Right ventricle myocardium superior (tissue), 1 donor: ENCODE results near the gene FFAR1. TPM values are rescaled to one million over a fixed set of nuclear protein-coding genes. Genes with fewer than 3 reads are reported as not detected.
A peak's percentile ranks its signal among the peaks of the same experiment; 100 is the strongest.

Experiments used
- ATAC-seq: fragments of 200-7000 bp; cut with Tn5 transposase; one replicate; pipeline ENCODE4 v1.9.1; 2020; ENCODE audit warnings: mild to moderate bottlenecking; ENCODE audit not compliant: poor library complexity
- DNase-seq: peaks from one replicate; pipeline ENCODE4 v3.0.0-alpha.2; 2020
- intact Hi-C: fragments of 100-400 bp; cut with DNase I; formaldehyde crosslinking; loops from one replicate; pipeline ENCODE4 v1.11.2; 2022
- long read RNA-seq: library from polyadenylated mRNA; unstranded; transcript quantifications from one replicate; pipeline ENCODE4 v2.0.0, GENCODE V29; 2021
- total RNA-seq: library from RNA; stranded (reverse); fragmentation: NEBNext Ultra II Directional; extraction: Animal tissue kit (Norgen Biotek cat#: 25700); gene quantifications from one replicate; pipeline ENCODE4 v1.2.1, GENCODE V29; 2021
- donor health status: DM: no; HTN: yes; CAD: no; lungs with severe emphysema.

FFAR1 gene, protein sequence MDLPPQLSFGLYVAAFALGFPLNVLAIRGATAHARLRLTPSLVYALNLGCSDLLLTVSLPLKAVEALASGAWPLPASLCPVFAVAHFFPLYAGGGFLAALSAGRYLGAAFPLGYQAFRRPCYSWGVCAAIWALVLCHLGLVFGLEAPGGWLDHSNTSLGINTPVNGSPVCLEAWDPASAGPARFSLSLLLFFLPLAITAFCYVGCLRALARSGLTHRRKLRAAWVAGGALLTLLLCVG (N-terminal part only)
- total RNA-seq = not detected
- long read RNA-seq = 0 reads

DNA sequence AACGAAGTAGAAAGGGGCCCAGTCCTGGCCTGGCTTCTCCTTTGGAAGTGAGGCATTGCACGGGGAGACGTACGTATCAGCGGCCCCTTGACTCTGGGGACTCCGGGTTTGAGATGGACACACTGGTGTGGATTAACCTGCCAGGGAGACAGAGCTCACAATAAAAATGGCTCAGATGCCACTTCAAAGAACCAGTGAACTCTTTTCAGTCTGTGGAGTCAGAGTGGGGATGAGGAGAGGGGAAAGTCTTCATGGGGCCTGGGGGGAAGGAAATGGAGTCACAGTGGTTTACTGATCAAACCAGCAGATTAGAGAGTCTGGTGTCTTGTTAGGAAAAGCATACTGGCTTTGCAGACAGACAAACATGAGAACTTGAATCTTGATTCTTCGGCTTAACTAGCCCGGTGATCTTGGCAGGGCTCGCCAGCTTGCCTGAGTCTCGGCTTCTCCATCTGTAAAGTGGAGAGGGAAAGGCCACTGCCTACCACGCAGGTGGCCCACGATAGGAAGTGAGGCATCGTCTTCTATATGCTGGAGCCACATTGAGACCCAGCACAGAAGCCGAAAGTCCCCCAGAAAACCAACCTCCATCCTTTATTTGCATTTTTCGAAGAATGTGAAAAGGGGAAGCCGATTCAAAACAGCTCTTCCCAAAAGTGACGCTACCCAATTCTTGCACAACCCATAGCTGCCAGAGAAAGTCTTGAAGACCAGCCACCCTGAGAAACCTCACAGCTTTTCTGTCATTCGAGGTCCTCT lies at the start of gene FFAR1:
Gene FFAR1 (plus strand): TSS at position 732 of the 759 bp plus-strand sequence. CDS start 3,650 bp downstream, outside the sequence.
- intact Hi-C loops = no loop called here
- ATAC-seq (no peak), DNase-seq (peak; percentile 35)

DNA sequence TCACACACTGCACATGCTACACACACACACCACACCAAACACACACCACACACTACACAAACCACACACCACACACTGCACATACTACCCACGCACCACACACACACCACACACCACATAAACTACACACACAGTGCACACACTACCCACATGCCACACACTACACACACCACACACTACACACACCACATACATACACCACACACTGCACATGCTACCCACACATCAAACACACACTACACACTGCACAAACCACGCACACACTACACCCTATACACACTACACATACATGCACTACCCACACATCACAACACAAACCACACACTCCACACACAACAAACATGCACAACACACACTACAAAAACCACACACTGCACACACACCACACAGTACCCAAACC lies 49.8 kb upstream of the FFAR1 start:
- DNase-seq (no peak), ATAC-seq (no peak)
- intact Hi-C loops = no loop called here

DNA sequence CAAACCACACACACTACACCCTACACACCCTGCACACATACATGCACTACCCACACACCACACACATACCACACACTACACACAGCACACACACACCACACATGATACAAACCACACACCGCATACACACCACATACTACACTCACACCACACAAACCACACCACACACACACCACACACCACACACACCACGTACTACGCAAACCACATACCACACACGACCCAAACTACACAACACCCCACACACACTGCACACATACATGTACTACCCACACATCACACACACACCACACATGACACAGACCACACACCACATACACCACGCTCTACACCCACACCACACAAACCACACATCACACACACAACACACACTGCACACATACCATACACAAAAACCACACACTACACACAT lies 49.1 kb upstream of the FFAR1 start:
- ATAC-seq (no peak), DNase-seq (no peak)
- intact Hi-C loops = no loop called here

DNA sequence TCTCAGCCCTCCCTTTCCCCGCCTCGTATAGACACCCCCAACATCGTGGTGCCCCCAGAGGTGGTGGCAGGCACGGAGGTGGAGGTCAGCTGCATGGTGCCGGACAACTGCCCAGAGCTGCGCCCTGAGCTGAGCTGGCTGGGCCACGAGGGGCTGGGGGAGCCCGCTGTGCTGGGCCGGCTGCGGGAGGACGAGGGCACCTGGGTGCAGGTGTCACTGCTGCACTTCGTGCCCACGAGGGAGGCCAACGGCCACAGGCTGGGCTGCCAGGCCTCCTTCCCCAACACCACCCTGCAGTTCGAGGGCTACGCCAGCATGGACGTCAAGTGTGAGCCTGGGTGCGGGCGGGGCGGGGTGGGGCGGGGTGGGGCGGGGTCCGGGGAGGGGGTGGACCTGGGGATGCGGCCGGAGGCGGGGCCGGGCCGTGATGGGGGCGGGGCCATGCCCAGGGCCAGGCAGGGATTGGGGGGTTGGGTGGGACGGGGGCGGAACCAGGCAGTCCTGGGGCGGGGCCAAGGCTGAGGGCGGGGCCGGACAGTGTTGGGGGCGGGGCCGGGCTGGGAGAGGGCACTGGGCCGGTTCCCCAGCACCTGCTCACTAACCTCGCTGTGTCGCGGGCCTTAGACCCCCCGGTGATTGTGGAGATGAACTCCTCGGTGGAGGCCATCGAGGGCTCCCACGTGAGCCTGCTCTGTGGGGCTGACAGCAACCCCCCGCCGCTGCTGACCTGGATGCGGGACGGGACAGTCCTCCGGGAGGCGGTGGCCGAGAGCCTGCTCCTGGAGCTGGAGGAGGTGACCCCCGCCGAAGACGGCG lies 48.0 kb upstream of the FFAR1 start:
- no peak for ATAC-seq
- intact Hi-C loops = no loop called here
- DNase-seq = no peak

DNA sequence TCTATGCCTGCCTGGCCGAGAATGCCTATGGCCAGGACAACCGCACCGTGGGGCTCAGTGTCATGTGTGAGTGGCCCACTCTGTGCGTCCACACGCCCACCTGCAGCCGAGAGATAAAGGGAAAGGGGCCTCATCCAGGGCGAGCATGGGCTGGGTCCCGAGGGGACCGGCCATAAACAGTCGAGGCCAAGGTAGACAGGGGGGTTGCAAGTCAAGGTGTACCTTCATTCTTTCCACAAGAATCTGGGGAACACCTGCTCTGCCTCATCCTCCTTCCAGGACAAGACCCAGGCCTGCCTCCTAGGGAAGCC lies 47.4 kb upstream of the FFAR1 start:
- intact Hi-C loops = no loop called here
- no peak for DNase-seq
- no peak for ATAC-seq

DNA sequence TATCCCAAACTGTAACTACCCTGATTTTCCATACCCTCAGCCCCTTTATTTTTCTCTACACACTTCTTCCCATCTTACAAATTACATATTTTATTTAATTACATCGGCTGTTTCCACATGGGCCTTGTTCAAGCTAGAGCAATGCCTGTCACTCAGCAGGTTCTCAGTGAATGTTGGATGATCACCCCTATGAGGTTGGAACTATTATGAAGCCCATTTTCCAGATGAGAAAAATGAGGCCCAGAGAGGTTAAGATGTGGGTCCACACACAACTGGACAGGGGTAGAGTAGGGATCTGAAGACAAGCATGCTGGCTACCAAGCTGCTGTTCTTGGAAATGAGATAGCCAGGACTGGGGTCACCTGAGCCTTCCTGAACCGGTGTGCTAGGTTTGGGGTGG lies 45.7 kb upstream of the FFAR1 start:
- intact Hi-C loops = no loop called here
- no peak for ATAC-seq
- no peak for DNase-seq

DNA sequence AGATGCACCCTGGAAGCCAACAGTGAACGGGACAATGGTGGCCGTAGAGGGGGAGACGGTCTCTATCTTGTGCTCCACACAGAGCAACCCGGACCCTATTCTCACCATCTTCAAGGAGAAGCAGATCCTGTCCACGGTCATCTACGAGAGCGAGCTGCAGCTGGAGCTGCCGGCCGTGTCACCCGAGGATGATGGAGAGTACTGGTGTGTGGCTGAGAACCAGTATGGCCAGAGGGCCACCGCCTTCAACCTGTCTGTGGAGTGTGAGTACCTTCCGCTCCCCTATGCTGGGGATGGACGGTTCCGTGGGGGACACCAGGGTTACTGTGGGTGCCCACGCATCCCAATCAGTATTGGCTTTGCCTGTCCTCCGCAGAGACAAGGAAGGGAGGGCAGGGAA lies 45.3 kb upstream of the FFAR1 start:
- ATAC-seq (no peak), DNase-seq (peak; percentile 30)
- intact Hi-C loops = no loop called here

DNA sequence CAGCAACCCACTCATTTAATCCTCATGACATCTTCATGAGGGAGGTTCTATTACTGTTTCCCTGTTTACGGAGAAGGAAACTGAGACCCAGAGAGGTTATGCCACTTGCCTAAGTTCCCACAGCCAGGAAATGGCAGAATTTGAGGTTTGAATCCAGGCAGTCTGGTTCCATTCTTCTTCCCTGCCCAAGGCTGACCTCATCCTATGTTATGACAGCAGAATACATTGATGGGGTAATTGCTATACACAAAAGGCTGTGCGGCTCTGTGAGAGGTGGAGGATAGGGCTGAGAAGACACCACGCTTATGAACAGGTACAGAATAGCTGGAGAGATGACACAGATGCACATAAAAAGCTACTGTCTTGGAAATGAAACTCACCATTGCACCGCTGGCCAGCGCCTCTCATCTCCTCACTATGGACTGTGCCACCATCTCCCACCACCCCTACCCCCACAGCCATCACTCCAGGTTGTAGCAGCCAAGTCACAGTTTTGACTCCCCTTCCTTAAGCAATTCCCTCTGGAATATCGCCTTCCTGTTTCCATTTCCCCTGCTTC lies 44.3 kb upstream of the FFAR1 start:
- ATAC-seq (no peak), DNase-seq (peak; percentile 9)
- intact Hi-C loops = no loop called here

DNA sequence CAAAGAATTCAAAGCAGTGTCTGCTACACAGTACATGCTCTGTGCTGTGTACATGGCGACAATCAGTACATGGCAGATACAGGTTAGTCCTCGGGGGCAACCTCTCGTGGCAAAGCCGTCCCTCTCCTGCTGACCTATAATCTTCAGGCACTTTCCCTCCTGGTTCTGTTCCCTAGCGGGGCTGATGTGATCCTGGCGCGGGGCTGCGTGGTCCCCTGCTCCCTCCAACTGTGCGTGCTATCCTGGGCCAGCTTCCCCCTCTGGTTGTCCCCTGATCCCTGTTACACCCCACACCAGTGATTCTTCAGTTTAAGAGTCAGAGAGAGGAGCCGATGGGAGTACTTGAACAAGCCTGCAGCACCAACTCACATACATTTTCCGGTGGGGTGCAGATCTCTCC lies 43.7 kb upstream of the FFAR1 start:
- no peak for ATAC-seq
- peak; percentile 10 for DNase-seq
- intact Hi-C loops = no loop called here

DNA sequence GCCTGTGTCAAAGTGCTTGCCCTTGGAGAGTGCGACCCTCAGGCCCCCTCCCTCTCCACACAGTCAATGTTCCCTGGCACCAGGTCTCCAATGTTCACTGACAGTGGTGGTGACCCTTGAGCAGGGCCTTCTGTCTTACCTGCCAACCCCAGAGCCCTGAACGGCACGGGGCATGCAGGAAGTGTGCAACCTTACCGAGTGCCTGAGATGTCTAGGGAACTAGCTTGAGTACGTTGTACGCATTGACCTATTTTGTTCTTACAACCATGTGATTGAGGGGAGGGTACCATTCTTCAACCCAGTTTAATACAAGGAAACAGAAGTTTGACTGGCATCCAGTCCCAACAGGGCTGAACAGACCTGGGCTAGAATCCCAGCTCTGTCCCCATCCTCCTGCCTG lies 42.5 kb upstream of the FFAR1 start:
- peak; percentile 25 for DNase-seq
- intact Hi-C loops = no loop called here
- ATAC-seq = no peak

DNA sequence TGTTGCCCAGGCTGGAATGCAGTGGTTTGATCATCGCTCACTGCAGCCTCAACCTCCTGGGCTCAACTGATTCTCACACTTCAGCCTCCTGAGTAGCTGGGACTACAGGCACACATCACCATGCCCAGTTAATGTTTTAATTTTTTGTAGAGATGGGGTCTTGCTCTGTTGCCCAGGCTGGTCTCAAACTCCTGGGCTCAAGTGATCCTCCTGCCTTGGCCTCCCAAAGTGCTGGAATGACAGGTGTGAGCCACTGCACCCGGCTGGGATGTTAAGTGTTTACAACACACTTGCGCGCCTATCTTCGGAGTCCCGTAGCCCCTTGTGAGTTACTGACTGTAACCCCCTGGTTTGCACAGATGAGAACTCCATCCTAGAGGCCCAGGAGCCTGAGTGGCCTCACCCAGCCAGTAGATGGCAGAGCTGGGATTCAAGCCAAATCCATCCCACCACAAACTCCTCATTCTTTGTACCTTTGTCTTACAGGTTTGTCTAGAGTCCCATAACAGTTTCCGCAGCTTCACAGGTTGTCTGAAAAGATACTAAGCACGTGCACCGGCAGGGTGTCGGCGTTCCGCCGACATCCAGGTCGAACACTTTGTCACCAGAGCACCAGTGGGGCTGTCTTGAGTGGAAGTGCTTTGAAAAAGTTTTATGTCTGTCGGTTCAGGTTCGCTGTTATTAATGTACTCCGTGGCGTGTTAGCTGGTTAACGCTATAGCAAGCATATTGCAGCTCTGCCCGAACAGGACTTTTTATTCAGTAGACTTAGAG lies 41.0 kb upstream of the FFAR1 start:
- no peak for ATAC-seq
- intact Hi-C loops = no loop called here
- peak; percentile 33 for DNase-seq

DNA sequence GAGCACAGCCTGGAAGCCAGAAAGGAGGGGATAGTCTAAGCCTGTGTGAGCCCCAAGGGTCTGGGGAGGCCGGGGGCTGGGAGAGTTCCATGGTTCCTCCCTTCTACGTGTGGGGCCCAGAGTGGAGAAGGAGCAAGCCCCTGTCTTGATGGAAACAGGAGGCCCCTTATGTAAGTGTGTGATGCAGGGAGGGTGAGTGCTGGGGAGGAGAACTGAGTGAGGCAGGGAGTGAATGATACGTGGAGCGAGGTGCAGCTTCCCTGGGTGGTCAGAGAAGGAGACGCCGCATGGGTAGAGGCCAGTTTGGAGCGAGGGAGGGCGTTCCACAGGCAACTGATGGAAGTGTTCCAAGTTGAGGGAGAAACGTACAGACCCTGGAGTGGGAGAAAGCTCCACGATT lies 39.8 kb upstream of the FFAR1 start:
- intact Hi-C loops = no loop called here
- ATAC-seq (no peak), DNase-seq (peak; percentile 15)

DNA sequence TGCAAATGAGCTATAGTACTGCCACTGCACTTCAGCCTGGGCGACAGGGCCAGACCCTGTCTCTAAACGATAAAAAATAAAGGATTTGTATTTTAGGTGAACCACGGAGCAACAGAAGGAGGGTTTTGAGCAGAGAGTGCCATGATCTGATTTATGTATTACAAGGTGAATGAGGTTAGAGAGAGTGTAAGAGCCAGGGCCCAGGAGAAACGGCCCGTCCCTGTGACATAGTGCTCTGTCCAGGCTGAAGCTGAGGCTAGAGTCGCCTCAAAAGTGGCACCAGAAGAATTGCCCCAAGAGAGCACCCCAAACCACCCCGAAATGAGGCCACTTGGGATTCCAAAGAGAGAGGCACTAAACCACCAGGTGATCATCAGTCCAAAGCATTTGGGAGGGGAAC lies 38.8 kb upstream of the FFAR1 start:
- intact Hi-C loops = no loop called here
- ATAC-seq = no peak
- no peak for DNase-seq

DNA sequence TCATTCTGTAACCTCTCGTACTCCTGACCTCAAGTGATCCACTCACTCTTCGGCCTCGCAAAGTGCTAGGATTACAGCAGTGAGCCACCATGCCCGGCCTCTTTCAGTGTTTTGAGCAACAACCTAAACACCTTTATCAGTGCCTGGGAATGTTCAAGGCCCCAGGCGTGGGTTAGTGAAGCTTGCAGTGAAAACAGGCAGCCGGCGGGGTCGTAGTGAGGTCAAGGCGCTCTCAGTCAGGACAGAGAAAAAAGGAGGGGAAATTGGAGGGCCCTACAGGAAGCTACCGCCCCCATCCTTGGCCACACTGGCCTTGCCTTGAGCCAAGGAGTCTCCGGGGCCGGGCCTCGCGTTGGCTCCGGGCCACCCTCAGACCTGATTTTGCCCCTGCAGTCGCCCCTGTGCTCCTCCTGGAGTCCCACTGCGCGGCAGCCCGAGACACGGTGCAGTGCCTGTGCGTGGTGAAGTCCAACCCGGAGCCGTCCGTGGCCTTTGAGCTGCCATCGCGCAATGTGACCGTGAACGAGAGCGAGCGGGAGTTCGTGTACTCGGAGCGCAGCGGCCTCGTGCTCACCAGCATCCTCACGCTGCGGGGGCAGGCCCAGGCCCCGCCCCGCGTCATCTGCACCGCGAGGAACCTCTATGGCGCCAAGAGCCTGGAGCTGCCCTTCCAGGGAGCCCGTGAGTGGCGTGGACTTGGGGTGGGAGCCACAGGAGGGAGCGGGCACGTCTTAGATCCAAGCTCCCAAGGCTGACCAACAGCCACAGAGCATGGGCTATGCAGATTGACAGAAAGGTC lies 38.0 kb upstream of the FFAR1 start:
- DNase-seq (peak; percentile 42), ATAC-seq (no peak)
- intact Hi-C loops = no loop called here

DNA sequence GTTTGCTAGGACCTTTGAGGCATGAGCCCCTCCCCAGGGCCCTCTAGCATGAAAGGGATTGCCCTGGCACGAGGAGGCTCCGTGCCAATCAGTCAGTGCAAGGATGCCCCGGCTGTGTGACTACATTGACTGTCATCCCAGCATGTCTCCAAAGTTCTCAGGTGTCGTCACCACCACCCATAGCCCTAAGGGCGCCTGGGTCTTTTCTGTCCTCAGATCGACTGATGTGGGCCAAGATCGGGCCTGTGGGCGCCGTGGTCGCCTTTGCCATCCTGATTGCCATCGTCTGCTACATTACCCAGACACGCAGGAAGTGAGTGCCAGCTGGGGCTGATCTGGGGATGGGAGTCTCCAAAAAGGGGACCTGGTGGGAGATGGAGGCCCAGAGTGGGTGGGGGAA lies 37.4 kb upstream of the FFAR1 start:
- no peak for ATAC-seq
- intact Hi-C loops = no loop called here
- peak; percentile 13 for DNase-seq

DNA sequence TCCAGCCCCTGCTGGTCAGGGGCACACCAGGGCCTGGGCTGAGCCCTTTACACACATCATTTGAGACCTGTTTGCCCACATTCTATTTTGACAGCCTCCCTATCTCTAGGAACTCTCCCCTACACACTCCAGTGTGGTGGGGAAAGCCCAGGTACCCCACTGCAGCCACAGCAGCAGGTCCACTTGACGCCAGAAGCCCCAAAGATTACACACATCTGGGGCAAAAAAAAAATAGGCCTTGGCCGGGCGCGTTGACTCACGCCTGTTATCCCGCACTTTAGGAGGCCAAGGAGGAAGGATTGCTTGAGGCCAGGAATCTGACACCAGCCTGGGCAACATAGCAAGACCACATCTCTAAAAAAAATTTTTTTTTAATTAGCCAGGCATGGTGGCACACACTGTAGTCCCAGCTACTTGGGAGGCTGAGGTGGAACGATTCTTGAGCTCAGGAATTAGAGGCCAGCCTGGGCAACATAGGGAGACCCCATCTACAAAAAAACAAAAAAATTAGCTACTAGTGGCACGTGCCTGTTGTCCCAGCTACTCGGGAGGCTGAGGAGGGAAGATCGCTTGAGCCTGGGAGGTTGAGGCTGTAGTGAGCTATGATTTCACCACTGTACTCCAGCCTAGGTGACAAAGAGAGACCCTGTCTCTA lies 36.8 kb upstream of the FFAR1 start:
- ATAC-seq = no peak
- DNase-seq = peak; percentile 6
- intact Hi-C loops = no loop called here

DNA sequence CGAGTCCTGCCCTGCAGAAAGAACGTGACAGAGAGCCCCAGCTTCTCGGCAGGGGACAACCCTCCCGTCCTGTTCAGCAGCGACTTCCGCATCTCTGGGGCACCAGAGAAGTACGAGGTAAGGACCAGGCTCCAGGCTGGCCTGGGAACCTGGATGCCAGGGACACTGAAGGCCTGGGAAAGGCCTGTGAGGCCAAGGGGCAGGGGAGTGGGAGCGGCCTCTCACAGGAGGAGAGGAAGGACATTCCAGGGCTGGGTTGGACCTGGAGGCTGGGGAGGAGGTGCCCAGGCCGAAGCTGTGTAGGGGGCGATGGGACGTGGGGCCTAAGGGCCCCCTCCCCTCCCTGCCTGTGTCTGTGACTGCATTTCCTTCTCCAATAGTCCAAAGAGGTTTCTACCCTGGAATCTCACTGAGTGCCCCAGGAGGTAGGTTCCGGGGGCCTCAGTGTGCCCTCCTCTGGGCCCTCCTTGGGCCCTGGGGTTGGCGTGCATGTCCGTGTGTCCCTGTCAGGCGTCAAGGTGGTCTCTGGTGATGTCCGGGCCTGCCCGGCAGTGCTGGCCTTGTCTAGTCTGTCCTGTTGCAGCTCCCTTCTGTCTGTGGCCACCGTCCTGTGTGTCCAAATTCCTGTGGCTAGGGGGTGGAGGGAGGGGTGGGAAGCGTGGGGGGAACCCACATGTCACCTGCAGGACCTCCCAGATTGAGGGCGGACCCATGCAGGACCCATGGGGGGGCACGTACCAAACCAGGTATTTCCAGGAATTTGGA lies 35.6 kb upstream of the FFAR1 start:
- DNase-seq (peak; percentile 14), ATAC-seq (no peak)
- intact Hi-C loops = no loop called here
